Stomach (tissue), 4 donors: Measurements from ENCODE around the gene PATZ1.

Experiments used
- CTCF ChIP-seq, 7 experiments: fragments of 450-650 bp in 4 of 7; fragments of 200-600 bp in 3 of 7; sonication (generic) in 3 of 7; IDR thresholded peaks; one replicate each; pipeline ENCODE4 v1.5.1; 2016 to 2019; ENCODE audit warnings: antibody characterized with exemption in 7 of 7, control low read depth in 2 of 7, mild to moderate bottlenecking in 1 of 7
- EP300 ChIP-seq: sonication (generic); formaldehyde crosslinking; IDR thresholded peaks from one replicate; pipeline ENCODE4 v1.6.1; 2017; ENCODE audit warnings: antibody characterized with exemption
- POLR2A ChIP-seq, 4 donors: fragments of 450-650 bp; IDR thresholded peaks; one replicate each; pipeline ENCODE4 v1.6.1; 2016; ENCODE audit warnings: antibody characterized with exemption in 4 of 4, control low read depth in 2 of 4, mild to moderate bottlenecking in 1 of 4, moderate library complexity in 1 of 4

GRCh38 chr22:31363885-31364465 lies 17.8 kb upstream of the PATZ1 start:
- TF ChIP-seq POLR2A (IDR thresholded peaks at IDR 0.05), result no peak
- no peak for TF ChIP-seq CTCF (IDR thresholded peaks at IDR 0.05)
- no peak for TF ChIP-seq EP300
